GM21786 (cell line): ENCODE data around the gene ZNF326.
A peak's percentile ranks its signal among the peaks of the same experiment; 100 is the strongest.
"Not testable (repeated sequence)": the region's sequence is repeated elsewhere in the genome, so short reads cannot be mapped to it uniquely, and the experiment has no call there.

ENCODE experiments used
- ATAC-seq: cut with Tn5 transposase; IDR thresholded peaks from one replicate; pipeline ENCODE4 v1.9.1; 2021; ENCODE audit not compliant: unreplicated experiment

ZNF326 gene

GRCh38 chr1:89965193-89965768 lies 29.6 kb upstream of the ZNF326 start:
- ATAC-seq: no peak

- ATAC-seq: no peak
These were observed 28.3 kb upstream of the ZNF326 start for GRCh38 chr1:89966656-89967055.

GRCh38 chr1:89971600-89971999 lies 23.3 kb upstream of the ZNF326 start:
- peak; percentile 73 for ATAC-seq

GRCh38 chr1:89972024-89972423 lies 22.9 kb upstream of the ZNF326 start:
- ATAC-seq: no peak

- no peak for ATAC-seq
These were observed 21.3 kb upstream of the ZNF326 start for GRCh38 chr1:89973471-89974127.

- no peak for ATAC-seq
These were observed 20.7 kb upstream of the ZNF326 start for GRCh38 chr1:89974256-89974655.

GRCh38 chr1:89974696-89975470 lies 20.0 kb upstream of the ZNF326 start:
- no peak for ATAC-seq

GRCh38 chr1:89975540-89976125 lies 19.3 kb upstream of the ZNF326 start:
- ATAC-seq: no peak

- ATAC-seq: no peak
These were observed 16.2 kb upstream of the ZNF326 start for GRCh38 chr1:89978755-89979154.

- ATAC-seq: no peak
These were observed 14.3 kb upstream of the ZNF326 start for GRCh38 chr1:89980605-89981004.

- not testable (repeated sequence) for ATAC-seq
These were observed 12.1 kb upstream of the ZNF326 start for GRCh38 chr1:89982846-89983245.

GRCh38 chr1:89984564-89985116 lies 10.3 kb upstream of the ZNF326 start:
- ATAC-seq: not testable (repeated sequence)

GRCh38 chr1:89986020-89986419 lies 8.9 kb upstream of the ZNF326 start:
- ATAC-seq: no peak

- ATAC-seq: peak; percentile 80
These were observed 7.6 kb upstream of the ZNF326 start for GRCh38 chr1:89987159-89987819.

- ATAC-seq: no peak
These were observed 5.8 kb upstream of the ZNF326 start for GRCh38 chr1:89989099-89989498.

- no peak for ATAC-seq
These were observed 5.1 kb upstream of the ZNF326 start for GRCh38 chr1:89989799-89990198.

- ATAC-seq: no peak
These were observed 3.7 kb upstream of the ZNF326 start for GRCh38 chr1:89990976-89991831.

GRCh38 chr1:89993541-89993940 lies 1.4 kb upstream of the ZNF326 start:
- no peak for ATAC-seq

- ATAC-seq: no peak
These were observed 592 bp upstream of the ZNF326 start for GRCh38 chr1:89994231-89994804.
